ENCODE data around the gene RIC1.

GRCh38 chr9:5622016-5622415 is 6.9 kb upstream of the RIC1 start:
- no peak for TF ChIP-seq CTCF (IDR thresholded peaks at IDR 0.05)
- no peak for TF ChIP-seq POLR2A (IDR thresholded peaks at IDR 0.05)
- no peak for TF ChIP-seq POLR2AphosphoS5 (IDR thresholded peaks at IDR 0.05)

Measured in breast epithelium (tissue), 3 donors.